GM19397 (cell line): ENCODE measurements around the gene FAHD2A.
"Not testable (repeated sequence)": the region's sequence is repeated elsewhere in the genome, so short reads cannot be mapped to it uniquely, and the experiment has no call there.

Source experiments
- ATAC-seq: cut with Tn5 transposase; IDR thresholded peaks from one replicate; pipeline ENCODE4 v1.9.1; 2021; ENCODE audit warnings: mild to moderate bottlenecking, moderate library complexity; ENCODE audit not compliant: unreplicated experiment

Gene FAHD2A

DNA sequence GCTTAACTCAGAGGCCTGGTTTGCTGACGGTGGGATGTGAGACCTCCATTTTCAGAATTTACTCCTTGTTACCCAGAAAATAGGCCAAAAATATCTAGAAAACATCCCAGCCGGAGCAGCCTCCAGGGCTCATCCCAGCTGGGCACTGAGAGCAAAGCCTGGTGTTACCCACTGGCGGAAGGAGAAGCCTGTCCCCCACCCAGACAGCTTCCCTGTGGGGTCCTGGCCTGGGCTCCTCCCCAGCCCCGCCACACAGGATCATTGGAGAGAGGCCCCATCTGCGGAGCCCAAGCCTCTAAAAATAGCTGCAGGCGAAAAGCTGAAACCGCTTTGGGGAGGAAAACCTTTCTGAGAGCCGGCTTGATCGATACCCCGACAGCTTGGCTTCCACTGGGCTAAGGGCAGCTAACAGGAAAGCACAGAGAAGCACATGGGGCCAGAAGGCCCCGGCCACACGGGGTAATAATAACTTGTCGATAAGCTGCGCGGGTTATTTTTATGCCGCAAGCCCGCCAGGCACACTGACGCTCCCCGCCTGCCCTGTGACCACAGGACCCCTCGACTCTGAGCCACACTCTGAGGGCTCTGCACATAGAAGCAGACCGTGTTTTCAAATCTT is 26.9 kb upstream of the FAHD2A start:
- no peak for ATAC-seq

DNA sequence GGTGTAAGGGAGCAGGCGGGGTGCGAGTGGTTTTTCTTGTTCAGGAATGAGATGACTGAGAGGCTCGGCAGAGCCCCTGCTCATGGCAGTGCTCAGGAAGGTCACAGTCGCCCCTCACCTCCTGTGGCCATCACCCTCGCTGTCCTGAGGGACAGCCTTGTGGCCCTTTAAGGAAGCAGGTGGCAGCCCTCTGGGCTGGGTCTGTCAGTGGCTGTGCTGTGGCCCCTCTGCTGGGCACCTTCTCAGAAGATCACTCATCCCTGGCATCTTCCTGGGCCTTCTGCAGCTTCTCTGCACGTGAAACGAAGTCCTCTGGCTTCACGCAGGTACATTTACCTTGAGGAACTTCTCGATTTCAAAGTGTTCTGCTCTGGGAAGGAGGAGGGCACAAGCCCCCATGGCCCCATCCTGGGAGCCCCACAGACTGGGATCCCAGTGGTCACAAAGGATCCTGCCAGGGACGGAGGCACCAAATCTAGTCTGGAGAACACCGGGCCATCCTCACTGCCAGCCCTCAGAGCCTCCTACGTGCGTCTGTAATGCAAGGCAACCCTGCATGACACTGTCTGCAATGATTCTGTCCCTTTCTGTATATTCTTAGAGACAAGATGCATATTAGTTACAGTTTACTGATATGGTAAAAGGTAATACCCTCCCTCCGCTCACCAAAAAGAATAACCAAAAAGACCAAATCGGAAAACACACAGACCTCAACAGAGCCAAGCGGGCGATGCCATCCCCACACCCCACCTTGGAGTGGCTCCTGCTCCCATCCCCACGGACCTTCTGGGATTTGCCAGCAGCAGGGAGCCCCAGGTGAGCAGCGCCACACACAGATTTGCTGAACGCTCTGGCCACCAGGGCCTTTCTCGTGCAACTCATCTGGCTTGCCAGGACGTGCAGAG is 25.9 kb upstream of the FAHD2A start:
- no peak for ATAC-seq

DNA sequence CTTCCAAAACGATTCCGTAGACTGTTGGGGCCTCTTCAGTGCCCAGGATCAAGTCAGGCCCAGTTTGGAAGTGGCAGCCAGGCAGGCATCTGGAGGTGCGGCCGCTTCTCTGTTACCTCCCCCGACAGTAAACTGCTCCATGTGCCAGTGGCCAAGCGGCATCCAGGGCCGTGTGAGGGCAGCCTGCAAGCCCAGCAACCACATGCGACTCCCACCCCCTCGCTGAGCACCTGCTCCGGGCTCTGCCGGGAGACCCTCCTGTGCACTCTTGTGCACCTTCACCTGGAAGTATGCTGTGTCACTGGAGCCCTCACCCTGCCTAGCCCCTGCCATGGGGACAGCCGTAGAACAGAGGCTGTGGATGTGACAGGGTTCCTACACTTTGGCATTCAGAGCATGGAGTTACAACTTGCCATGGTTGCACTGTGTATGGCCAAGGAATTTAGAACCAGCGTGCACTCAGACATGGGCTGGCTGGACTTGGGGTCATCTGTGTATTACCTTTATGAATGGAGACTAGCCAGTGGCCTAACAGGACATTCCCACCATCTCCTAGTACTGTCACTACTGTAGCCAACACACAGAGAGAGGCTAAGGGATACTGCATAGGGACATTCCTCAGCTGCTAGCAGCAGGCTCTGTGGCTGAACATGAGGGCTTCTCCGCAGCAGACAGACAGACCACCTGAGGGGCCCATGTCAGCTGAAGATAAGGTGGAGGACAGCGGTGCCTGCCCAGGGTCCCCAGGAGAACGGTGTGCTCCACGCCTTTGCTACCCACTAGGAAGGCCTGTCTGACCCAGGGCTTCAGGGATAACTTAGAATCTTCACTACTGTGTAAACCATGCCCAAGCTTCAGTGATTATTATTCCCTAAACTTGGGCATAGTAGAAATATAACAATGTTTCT is 25.0 kb upstream of the FAHD2A start:
- ATAC-seq = no peak

DNA sequence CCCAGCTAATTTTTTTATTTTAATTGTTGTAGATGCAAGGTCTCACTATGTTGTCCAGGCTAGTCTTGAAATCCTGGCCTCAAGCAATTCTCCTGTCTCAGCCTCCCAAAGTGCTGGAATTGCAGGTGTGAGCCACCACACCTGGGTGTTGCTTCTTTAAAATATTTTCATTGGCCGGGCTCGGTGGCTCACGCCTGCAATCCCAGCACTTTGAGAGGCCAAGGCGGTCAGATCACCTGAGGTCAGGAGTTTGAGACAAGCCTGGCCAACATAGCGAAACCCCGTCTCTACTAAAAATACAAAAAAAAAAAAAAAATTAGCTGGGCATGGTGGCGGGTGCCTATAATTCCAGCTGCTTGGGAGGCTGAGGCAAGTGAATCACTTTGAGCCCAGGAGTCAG is 24.2 kb upstream of the FAHD2A start:
- ATAC-seq = not testable (repeated sequence)

DNA sequence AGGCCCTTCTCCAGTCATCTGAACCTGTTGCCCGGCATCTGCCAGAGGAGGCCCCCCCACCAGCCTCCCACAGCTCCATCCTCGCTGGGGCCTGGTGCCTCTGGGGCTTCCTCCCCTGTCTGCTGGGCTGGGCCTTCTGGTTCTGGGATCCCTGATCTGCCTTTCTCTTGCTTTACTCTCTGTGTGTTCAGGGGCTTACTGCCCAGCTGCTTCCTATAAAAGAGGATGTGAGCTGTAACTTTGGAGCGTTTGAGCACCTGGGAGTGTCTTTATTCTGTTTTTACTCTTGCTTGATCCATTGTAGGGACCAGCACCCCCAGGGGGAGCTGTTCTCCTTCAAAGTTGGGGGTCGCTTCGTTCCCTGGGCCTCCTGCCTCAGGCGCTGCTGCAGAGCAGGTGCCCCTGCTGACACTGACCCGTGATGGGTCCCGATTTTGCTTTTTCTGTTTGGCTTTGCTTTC is 23.1 kb upstream of the FAHD2A start:
- no peak for ATAC-seq

DNA sequence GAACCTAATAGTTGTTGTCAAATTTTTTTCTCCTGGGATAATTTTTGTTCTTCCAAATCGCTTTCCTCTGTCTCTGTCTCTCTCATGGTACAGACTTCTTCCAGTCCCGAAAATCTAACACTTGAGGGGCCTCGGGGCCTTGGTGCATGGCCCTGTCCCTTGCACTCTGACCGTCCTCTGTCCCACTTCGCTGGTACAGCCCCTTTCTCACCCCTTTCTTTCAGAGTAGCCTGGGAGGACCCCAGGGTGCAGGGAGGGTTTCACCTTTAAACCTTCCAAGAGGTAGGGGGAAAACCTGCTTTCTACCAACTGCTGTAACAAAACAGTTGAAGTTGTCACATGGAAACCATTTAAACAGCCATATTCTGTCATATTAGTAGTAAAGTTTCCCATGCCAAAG is 22.2 kb upstream of the FAHD2A start:
- no peak for ATAC-seq

DNA sequence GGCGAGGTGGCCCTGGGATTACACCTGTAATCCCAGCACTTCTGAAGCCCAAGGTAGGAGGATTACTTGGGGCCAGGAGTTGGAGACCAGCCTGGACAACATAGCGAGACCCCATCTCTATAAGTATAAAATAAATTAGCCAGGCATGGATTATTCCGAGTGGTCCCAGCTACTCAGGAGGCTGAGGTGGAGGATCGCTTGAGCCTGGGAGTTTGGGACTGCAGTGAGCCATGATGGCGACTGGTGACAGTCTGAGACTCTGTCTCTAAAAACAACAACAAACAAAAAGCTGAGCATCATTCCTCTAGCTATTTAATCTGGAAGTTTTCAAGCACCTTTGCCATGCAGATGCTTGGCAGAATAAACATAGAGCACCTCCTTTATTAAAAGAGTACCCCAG is 21.8 kb upstream of the FAHD2A start:
- no peak for ATAC-seq

DNA sequence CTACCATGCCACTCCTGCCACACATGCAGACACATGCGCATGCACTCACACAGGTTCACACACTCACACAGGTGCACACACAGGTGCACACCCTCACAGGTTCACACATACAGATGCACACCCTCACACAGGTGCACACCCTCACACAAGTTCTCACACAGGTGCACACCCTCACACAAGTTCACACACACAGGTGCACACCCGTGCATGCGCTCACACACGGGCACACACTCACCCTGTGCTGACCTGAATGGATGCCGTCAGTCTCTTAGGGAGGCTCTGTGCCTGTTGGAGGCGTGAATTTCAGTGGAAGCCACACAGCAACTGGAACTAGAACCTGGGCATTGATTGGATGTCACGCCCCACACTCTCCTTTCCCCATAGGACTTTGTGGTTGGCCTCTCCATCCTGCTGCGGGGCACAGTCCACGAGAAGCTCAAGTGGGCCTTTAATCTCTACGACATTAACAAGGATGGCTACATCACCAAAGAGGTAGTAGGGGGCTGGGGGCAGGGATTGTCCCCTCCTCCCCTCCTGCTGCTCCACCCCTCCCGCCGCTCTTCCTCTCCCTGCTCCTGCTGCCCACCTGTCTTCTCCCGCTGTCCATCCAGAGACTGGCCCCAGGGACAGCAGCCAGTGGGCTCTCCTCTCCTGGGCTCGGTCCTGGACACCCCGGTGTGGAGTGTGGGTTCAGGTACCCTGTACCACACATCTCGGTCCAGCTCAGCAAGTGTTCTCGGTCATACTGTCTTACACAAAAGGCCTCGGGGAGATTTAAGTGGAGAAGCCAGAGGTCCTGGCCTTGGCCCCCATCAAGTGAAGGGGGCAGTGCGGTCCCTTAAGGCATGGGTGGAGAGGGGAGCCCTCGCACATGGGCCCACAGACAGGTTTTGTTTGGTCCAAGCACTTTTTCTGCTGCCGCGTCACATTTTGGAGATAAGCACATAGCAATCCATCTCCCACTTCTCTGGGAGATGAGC is 21.0 kb upstream of the FAHD2A start:
- no peak for ATAC-seq

DNA sequence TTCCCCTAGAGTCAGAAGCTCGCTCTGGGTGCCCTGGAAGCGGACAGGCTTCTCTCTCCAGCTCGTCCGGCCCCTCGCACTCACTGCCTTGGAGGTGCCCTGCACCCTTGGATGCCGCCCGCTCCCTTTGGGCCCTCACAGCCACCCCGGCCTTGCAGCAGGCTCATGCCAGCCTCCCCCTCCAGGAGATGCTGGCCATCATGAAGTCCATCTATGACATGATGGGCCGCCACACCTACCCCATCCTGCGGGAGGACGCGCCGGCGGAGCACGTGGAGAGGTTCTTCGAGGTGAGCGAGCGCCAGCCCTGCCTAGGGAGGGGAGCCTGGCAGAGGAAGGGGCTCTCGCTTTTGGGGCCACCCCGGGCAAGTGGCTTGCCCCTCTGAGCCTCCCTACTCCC is 20.3 kb upstream of the FAHD2A start:
- ATAC-seq = no peak

DNA sequence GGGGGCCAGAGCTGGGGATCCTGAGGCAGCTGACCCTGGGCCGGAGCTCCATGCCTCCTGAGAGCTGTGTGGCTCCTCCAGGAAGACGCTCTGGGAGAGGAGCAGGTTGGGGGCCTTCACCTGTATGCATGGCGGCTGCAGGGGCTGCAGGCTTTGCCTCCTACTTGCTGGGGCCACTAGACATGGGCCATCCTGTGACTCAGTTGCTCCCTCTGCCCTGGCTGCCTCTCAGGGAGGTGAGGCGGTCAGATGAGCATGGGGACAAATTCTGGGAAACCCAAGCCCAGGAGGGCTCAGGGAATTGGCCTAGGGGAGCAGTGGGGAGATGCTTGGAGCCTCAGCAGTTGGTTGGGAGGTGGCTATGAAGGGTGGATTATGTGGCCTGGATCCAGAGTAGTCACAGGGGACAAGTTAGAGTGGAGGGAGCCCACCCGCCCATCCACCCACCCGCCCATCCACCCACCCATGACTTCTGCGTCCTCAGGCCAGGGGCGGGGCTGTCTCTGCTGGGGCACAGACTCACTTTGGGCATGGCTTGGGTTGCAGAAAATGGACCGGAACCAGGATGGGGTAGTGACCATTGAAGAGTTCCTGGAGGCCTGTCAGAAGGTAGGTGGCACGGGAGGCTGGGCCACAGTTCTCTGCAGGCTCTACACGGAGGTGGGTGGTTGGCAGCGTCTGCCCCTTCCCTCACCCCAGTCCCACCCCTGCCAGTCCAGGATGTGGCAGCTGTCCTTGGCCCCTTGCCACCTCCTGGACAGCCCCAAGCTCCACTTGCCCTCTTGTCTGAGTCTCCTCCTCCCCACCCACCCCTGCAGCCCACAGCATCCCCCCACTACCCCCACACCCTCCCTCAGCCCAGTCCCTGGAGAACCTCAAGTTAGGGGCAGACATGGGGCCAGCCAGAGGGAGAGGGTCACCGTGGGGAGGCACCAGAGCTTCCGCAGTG is 19.5 kb upstream of the FAHD2A start:
- ATAC-seq = no peak

DNA sequence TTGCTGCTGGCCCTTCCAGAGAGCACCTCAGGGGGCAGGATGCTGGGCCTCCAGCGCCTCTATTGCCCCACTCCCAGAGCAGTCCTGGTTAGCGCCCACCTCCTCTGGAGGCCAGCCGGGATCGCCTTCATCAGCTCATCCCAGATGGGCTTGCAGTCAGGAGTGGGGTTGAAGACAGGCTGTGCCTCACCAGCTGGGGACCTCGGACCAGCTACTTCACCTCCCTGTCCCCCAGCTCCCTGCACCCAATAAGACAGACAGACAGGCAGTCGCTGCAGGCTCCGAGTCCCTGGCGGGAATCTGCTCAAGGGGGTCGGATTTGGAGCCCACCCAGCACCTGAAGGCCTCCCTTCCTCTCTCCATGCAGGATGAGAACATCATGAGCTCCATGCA is 18.9 kb upstream of the FAHD2A start:
- no peak for ATAC-seq

DNA sequence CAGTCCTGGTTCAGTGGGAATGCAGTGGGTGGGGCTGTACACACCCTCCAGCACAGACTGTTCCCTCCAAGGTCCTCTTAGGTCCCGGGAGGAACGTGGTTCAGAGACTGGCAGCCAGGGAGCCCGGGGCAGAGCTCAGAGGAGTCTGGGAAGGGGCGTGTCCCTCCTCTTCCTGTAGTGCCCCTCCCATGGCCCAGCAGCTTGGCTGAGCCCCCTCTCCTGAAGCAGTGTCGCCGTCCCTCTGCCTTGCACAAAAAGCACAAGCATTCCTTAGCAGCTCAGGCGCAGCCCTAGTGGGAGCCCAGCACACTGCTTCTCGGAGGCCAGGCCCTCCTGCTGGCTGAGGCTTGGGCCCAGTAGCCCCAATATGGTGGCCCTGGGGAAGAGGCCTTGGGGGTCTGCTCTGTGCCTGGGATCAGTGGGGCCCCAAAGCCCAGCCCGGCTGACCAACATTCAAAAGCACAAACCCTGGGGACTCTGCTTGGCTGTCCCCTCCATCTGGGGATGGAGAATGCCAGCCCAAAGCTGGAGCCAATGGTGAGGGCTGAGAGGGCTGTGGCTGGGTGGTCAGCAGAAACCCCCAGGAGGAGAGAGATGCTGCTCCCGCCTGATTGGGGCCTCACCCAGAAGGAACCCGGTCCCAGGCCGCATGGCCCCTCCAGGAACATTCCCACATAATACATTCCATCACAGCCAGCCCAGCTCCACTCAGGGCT is 17.5 kb upstream of the FAHD2A start:
- no peak for ATAC-seq

DNA sequence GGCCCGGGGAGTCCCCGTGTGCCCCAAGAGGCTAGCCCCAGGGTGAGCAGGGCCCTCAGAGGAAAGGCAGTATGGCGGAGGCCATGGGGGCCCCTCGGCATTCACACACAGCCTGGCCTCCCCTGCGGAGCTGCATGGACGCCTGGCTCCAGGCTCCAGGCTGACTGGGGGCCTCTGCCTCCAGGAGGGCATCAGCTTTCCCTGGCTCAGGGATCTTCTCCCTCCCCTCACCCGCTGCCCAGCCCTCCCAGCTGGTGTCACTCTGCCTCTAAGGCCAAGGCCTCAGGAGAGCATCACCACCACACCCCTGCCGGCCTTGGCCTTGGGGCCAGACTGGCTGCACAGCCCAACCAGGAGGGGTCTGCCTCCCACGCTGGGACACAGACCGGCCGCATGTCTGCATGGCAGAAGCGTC is 16.9 kb upstream of the FAHD2A start:
- no peak for ATAC-seq

DNA sequence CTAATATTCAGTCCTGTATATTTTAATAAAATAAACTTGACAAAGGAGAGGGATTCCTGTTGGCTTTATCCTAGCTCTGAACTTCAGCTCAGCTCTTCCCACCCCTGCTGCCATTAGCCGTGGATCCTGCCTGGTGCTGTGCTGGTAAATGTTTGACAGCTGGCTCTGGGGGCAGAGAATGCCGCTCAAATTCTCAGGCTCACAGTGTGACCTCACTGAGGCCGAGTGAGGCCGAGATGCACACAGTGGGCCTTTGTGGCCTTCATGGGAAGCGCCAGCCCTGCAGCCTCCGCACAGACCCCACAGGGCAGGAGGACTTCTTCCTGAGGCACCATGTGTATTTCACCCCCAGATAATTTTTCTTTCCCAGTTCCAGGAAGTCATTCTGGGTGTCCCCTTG is 16.5 kb upstream of the FAHD2A start:
- ATAC-seq = no peak

DNA sequence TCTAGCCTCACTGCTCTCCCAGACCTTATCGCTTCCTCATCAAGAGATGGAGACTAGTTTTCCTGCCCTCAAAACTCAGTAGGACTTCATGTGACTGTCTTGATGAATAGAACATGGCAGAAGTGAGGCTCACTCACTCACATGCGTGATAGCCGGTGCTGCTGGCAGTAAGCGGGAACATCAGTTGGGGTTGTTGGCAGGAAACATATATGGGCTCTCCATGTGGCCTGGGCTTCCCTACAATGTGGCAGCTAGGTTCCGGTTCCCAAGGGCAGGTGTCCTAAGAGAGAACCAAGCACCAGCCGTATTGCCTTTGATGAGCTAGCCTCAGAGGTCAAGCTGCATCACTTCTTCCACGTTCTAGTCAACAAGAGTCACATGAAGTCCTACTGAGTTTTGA is 15.2 kb upstream of the FAHD2A start:
- no peak for ATAC-seq

DNA sequence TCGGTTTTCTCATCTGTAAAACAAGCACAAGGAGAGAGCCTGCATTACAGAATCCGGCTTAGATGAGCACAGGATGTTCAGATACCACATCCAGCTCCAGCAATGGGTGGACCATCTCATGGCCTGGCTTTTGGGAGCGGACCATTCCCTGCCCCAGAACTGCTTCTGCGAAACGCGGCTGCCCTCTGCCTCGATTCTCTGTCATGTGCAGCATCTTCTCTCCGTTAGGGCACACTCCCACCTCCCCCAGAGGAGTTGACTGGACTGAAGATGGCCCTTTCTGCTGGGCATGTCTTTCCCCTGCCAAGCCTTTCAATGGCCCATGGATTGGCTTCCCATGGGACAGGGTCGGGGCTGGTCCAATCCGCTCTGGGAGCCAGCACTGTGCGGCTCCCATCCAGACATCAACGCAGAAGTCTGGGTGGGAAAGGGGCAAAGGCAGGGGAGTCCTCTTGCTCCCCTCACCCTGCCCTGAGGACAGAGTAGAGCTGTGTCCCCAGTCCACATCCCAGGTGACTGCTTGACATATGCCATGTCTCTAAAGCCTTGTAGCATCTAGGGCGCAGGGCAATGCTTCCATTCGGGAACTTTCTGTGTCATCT is 14.3 kb upstream of the FAHD2A start:
- no peak for ATAC-seq

DNA sequence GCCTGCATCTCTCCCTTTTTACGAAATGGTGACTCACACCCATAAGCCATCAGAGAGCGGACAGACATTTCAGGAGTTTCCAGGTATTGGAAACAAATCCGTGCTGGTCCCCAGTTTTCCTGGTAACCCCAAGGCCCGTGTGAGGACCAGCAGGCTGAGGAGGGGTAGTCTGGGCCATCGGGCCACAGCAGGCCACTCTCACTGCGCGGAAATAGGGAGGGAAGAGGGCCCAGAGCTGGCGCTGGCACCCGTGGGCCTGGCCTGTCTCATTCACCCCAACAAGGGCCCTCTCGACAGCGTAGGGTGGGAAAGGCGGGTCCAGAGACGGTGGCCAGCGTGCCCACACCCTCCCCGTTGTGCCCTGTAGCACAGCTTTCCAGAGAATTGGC is 13.7 kb upstream of the FAHD2A start:
- no peak for ATAC-seq
